GM21619 (cell line): ENCODE measurements around the gene CDH13.

Experiments
- ATAC-seq: cut with Tn5 transposase; IDR thresholded peaks from one replicate; pipeline ENCODE4 v1.9.1; 2021; ENCODE audit not compliant: unreplicated experiment

The CDH13 gene

GRCh38 chr16:83023011-83023410, 396.2 kb downstream of the CDH13 start:
- no peak for ATAC-seq

GRCh38 chr16:83023640-83024039, 396.9 kb downstream of the CDH13 start:
- ATAC-seq = no peak

DNA sequence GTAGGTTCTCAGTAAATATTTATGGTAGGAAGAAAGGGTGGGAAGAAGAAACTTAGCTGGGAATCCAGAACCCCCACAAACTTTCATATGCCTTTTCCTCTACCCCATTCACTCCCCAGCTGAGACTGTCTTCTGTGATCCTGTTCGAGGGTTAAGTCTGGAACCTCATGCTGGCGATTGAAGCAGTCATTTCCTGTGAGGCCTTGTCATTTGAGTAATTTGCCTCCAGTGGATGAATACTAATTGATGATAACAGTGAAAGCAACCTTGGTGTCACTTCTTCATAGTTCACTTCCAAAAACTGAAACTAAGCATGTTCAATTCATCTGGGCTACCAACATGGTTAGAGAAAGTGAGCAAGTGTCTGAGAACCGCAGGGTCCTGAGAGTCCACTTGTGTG, 401.2 kb downstream of the CDH13 start:
- no peak for ATAC-seq

GRCh38 chr16:83029467-83029866, 402.7 kb downstream of the CDH13 start:
- ATAC-seq = no peak

DNA sequence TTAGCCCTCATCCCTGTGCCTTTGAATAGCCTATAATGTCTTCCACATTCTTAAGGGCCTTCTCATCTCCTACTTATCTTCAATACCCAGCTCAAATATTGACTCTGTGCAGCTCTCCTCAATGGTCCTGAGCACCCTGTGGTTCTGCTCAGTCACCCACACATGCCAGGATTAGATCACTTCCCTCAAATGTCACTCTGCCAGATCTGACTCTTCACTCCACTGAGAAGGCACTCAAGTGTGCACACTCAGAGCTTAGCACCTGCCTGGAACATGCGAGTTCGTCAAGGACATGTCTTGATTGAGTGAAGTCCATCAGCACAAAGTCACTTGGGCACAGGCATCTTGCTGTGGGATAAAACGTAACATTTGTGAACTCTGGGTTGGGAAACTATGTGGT, 404.8 kb downstream of the CDH13 start:
- ATAC-seq = no peak

- ATAC-seq = no peak
Observed at GRCh38 chr16:83037102-83037501, 410.3 kb downstream of the CDH13 start.

GRCh38 chr16:83037884-83038283, 411.1 kb downstream of the CDH13 start:
- ATAC-seq = no peak

- ATAC-seq = no peak
Observed at GRCh38 chr16:83040174-83040573, 413.4 kb downstream of the CDH13 start.

- ATAC-seq = no peak
Observed at GRCh38 chr16:83044589-83044988, 417.8 kb downstream of the CDH13 start.

GRCh38 chr16:83045790-83046189, 419.0 kb downstream of the CDH13 start:
- ATAC-seq = no peak

DNA sequence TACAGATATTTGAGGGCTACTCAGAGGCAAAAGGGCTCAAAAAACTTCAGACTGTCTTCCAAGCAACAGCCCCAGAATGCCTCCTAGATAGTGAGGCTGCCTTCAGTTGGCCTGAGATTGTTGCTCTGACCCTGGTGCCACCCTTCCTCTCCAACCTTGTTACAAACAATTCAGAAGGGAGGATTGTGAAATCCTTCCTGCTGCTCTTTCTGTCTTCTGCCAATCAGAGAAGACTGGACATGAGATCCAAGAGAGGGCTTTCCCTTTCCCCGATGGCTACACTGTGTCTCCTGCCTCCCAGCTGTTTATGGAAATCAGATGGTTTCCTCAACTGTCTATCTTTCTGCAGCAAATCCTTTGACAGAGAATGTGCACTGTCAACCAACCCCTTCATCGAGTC, 419.9 kb downstream of the CDH13 start:
- ATAC-seq = no peak

GRCh38 chr16:83051451-83051850, 424.7 kb downstream of the CDH13 start:
- ATAC-seq = no peak

DNA sequence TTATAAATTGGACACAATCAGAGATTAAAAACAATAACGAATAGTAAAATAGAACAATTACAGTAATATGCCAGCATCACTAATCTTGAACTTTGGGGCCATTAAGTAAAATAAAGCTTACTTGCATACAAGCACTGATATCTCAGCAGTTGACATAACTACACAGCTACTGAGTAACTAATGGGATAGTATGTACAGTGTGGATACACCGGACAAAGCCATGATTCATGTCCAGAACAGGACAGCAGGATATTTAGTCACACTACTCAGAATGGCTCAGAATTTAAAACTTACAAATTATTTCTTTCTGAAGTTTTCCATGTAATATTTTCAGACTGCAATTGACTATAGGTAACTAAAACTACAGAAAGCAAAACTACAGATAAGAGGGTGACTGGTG, 427.5 kb downstream of the CDH13 start:
- no peak for ATAC-seq

GRCh38 chr16:83058376-83058775, 431.6 kb downstream of the CDH13 start:
- no peak for ATAC-seq

GRCh38 chr16:83059237-83059636, 432.5 kb downstream of the CDH13 start:
- ATAC-seq = no peak

GRCh38 chr16:83066011-83066410, 439.2 kb downstream of the CDH13 start:
- ATAC-seq = no peak

DNA sequence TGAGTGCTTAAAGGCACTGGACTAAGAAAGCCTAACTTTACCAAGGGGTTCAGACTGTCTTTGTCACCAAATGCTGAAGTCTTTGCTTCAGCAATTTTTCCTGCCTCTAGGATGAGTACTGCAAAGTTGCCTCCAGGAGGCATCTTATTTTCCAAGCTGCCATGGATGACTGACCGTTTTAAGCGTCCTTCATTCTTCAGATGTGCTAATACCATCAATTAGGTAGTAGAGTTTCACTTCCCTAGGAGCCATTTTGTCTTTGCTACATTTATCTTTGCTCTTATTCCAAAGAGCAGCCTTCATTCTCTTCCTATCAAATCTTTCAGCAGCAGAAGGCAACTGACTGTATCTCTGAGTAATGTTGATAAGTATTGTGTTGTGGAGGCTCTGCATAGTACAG, 440.1 kb downstream of the CDH13 start:
- ATAC-seq = no peak

- no peak for ATAC-seq
Observed at GRCh38 chr16:83068686-83069085, 441.9 kb downstream of the CDH13 start.

GRCh38 chr16:83070416-83071209, 443.8 kb downstream of the CDH13 start:
- no peak for ATAC-seq

DNA sequence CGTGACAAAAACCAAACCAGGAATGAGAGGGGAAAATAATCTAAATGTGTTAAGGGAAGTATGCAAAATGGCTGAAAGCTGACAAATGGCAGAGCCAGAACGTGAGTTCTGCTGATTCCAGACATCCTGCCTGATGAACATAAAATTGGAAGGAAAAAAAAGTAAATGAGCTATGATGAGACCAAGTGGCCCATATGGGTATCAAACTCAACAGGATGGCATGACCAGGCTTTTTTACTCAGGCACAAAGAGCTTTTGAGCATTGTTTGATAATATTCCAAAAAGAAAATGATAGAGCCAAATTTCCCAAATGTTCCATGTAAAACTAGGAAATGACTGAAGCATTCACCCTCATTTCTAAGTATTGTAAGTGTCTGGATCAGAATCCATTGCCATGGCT, 449.2 kb downstream of the CDH13 start:
- ATAC-seq = no peak

- no peak for ATAC-seq
Observed at GRCh38 chr16:83083361-83083760, 456.6 kb downstream of the CDH13 start.

GRCh38 chr16:83085660-83086059, 458.9 kb downstream of the CDH13 start:
- ATAC-seq = no peak
